Measurements from ENCODE around the gene SSBP4.
"Not testable (repeated sequence)": the region's sequence is repeated elsewhere in the genome, so short reads cannot be mapped to it uniquely, and the experiment has no call there.

Gene SSBP4

GRCh38 chr19:18419195-18419698 lies at the start of gene SSBP4:
TSS of gene SSBP4 (plus strand) at chr19:18419398. CDS start at chr19:18419649, 251 bp downstream.
- DNase-seq: peak; percentile 61

- no peak for DNase-seq
These were observed 45.7 kb upstream of the SSBP4 start for GRCh38 chr19:18373407-18373891.

- DNase-seq: no peak
These were observed 45.1 kb upstream of the SSBP4 start for GRCh38 chr19:18373892-18374629.

- DNase-seq: no peak
These were observed 42.2 kb upstream of the SSBP4 start for GRCh38 chr19:18377026-18377425.

GRCh38 chr19:18379803-18380747 lies 39.1 kb upstream of the SSBP4 start:
- DNase-seq: no peak

GRCh38 chr19:18380843-18381242 lies 38.4 kb upstream of the SSBP4 start:
- DNase-seq: no peak

- not testable (repeated sequence) for DNase-seq
These were observed 35.6 kb upstream of the SSBP4 start for GRCh38 chr19:18383622-18384021.

GRCh38 chr19:18384775-18385174 lies 34.4 kb upstream of the SSBP4 start:
- DNase-seq: no peak

GRCh38 chr19:18385359-18385674 lies 33.9 kb upstream of the SSBP4 start:
- DNase-seq: no peak

GRCh38 chr19:18385675-18386542 lies 33.3 kb upstream of the SSBP4 start, which contains the start of gene GDF15:
TSS of gene GDF15 (plus strand) at chr19:18386158. CDS start at chr19:18386190, 32 bp downstream.
- DNase-seq: no peak

GRCh38 chr19:18386543-18387271 lies 32.5 kb upstream of the SSBP4 start:
- DNase-seq: no peak

GRCh38 chr19:18388100-18388959 lies 30.9 kb upstream of the SSBP4 start:
- DNase-seq: no peak

GRCh38 chr19:18388960-18389725 lies 30.1 kb upstream of the SSBP4 start:
- no peak for DNase-seq

- no peak for DNase-seq
These were observed 29.5 kb upstream of the SSBP4 start for GRCh38 chr19:18389726-18390064.

GRCh38 chr19:18390065-18390907 lies 28.9 kb upstream of the SSBP4 start:
- no peak for DNase-seq

GRCh38 chr19:18391509-18392075 lies 27.6 kb upstream of the SSBP4 start:
- DNase-seq: no peak

- DNase-seq: no peak
These were observed 26.8 kb upstream of the SSBP4 start for GRCh38 chr19:18392417-18392816.

- no peak for DNase-seq
These were observed 26.3 kb upstream of the SSBP4 start for GRCh38 chr19:18392926-18393325.

- DNase-seq: no peak
These were observed 25.4 kb upstream of the SSBP4 start for GRCh38 chr19:18393836-18394235.

All from NCI-H1048 (cell line).